Thymus (tissue), 11 donors: ENCODE data around the gene ZNF302. TPM values are rescaled to one million over a fixed set of nuclear protein-coding genes. Genes with fewer than 3 reads are reported as not detected.
"Not testable (repeated sequence)": the region's sequence is repeated elsewhere in the genome, so short reads cannot be mapped to it uniquely, and the experiment has no call there.

Experiments
- DNase-seq, 9 donors: peaks; one replicate each; pipeline ENCODE4 v3.0.0-alpha.2; 2013; ENCODE audit warnings: low spot score in 9 of 9, low read depth in 6 of 9, missing footprints in 1 of 9
- H3K27ac ChIP-seq, 2 donors: one replicate each; pipeline ENCODE4 v1.5.1; 2013; ENCODE audit warnings: control low read depth in 1 of 2, low read depth in 1 of 2, low read length in 1 of 2, mild to moderate bottlenecking in 1 of 2, moderate library complexity in 1 of 2
- H3K27me3 ChIP-seq, 2 donors: one replicate each; pipeline ENCODE4 v1.5.1; 2013; ENCODE audit warnings: low read length in 1 of 2; ENCODE audit not compliant: control insufficient read depth in 2 of 2, insufficient read depth in 1 of 2
- H3K36me3 ChIP-seq, 2 donors: one replicate each; pipeline ENCODE4 v1.5.1; 2013; ENCODE audit warnings: low read length in 1 of 2, mild to moderate bottlenecking in 1 of 2, moderate library complexity in 1 of 2; ENCODE audit not compliant: control insufficient read depth in 2 of 2, insufficient read depth in 2 of 2
- H3K4me1 ChIP-seq, 2 donors: one replicate each; pipeline ENCODE4 v1.5.1; 2013; ENCODE audit warnings: low read length in 2 of 2; ENCODE audit not compliant: control insufficient read depth in 2 of 2, insufficient read depth in 2 of 2
- H3K4me3 ChIP-seq, 2 donors: one replicate each; pipeline ENCODE4 v1.5.1; 2013; ENCODE audit warnings: low read length in 2 of 2, control low read depth in 1 of 2, mild to moderate bottlenecking in 1 of 2
- H3K9me3 ChIP-seq, 2 donors: one replicate each; pipeline ENCODE4 v1.5.1; 2013; ENCODE audit warnings: low read length in 1 of 2, mild to moderate bottlenecking in 1 of 2; ENCODE audit not compliant: control insufficient read depth in 2 of 2, insufficient read depth in 1 of 2
- WGBS: extraction: QIAGEN DNeasy Blood & Tissue Kit; methylation state at CpG from one replicate; pipeline ENCODE4 v1.1.7; 2013; 5-methylcytosine and 5-hydroxymethylcytosine counted together
- polyA plus RNA-seq: library from polyadenylated mRNA; stranded (reverse); fragments of 200-250 nt; gene quantifications from one replicate; pipeline ENCODE4 v1.2.3, GENCODE V29; 2013
- total RNA-seq: library from RNA; stranded (reverse); fragments of 120-200 nt; gene quantifications from one replicate; pipeline ENCODE4 v1.2.4, GENCODE V29; 2013
- donor health status: healthy.

The ZNF302 gene
- total and polyA plus RNA-seq, 2 donors = 32.7 to 44.4 TPM

DNA sequence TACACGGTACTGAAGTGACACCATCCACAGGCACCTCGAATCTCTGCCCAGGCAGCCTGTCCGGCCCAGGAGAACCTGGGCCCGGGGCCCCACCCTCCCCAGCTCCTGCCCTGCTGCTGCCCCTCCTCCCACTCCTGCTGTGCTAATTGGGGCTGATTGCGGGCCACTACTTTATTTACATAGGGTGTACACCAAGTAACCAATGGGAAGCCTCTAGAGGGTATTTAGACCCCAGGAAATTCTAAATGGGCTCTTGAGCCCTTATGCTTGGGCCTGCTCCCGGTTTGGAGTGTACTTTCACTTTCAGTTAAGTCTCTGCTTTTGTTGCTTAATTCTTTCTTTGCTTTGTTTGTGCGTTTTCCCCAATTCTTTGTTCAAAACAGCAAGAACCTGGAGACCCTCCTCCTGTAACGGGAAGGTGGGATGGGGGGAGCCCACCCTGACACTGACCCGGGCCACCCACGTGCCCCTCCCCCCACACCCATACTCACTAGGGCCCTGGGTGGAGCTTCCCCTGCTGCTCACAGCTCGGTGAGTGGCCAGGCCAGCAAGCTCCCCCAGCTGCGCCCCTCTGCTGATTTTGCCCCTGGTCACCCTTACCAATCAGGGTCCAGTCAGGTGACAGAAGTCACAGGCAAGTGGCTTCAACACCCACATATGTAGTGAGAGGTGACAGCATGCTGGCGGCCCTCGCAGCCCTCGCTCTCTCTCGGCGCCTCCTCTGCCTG lies 10.0 kb upstream of the ZNF302 start:
- 91% methylated on average over 17 of the region's 17 CpGs for WGBS
- H3K27me3 ChIP-seq = no peaks in the 10 kb centered on the region
- no peaks in the 10 kb centered on the region for H3K36me3 ChIP-seq
- no peak for DNase-seq
- no peak overlapping the region for H3K4me3 ChIP-seq
- H3K27ac ChIP-seq = no peak overlapping the region
- no peaks in the 10 kb centered on the region for H3K4me1 ChIP-seq
- H3K9me3 ChIP-seq = no peaks in the 10 kb centered on the region

DNA sequence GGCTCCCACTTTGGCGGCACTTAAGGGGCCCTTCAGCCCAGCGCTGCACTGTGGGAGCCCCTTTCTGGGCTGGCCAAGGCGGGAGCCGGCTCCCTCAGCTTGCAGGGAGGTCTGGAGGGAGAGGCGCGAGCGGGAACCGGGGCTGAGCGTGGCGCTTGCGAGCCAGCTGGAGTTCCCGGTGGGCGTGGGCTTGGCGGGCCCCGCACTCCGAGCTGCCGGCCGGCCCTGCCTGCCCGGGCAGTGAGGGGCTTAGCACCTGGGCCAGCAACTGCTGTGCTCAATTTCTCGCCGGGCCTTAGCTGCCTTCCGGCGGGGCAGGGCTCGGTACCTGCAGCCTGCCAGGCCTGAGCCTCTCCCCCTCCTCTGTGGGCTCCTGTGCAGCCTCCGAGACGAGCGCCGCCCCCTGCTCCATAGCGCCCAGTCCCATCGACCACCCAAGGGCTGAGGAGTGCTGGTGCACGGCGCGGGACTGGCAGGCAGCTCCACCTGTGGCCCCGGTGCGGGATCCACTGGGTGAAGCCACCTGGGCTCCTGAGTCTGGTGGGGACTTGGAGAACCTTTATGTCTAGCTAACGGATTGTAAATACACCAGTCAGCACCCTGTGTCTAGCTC lies 9.3 kb upstream of the ZNF302 start:
- H3K9me3 ChIP-seq, DNase-seq, H3K27ac ChIP-seq, H3K36me3 ChIP-seq, H3K27me3 ChIP-seq, H3K4me3 ChIP-seq, H3K4me1 ChIP-seq: not testable (repeated sequence)
- WGBS = 97% methylated on average over 36 of the region's 36 CpGs

DNA sequence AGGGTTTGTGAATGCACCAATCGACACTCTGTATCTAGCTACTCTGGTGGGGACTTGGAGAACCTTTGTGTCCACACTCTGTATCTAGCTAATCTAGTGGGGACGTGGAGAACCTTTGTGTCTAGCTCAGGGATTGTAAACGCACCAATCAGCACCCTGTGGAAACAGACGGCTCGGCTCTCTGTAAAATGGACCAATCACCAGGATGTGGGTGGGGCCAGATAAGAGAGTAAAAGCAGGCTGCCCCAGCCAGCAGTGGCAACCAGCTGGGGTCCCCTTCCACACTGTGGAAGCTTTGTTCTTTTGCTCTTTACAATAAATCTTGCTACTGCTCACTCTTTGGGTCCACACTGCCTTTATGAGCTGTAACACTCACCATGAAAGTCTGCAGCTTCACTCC lies 8.8 kb upstream of the ZNF302 start:
- not testable (repeated sequence) for H3K36me3 ChIP-seq, H3K27ac ChIP-seq, H3K4me3 ChIP-seq, H3K27me3 ChIP-seq, DNase-seq, H3K9me3 ChIP-seq, H3K4me1 ChIP-seq
- WGBS = 95% methylated on average over 5 of the region's 5 CpGs

DNA sequence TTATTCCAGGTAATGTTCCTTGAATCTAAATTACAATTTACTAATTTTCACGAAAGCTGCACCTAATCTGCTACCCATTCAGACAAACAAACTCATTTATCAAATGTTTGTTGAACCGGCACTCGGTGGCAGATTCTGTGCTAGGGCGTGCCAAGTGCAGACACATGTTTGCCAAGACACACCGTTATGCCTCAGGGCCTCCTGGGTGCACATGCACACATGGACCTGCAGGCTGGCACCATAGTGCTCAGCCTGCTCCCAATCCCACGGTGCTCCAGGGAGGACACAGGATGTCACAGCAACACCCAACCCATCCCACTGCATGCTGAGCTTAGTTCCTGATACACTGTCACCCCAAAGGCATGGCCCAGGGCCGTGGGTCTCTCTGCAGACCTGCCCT lies 8.2 kb upstream of the ZNF302 start:
- no peak for DNase-seq
- Histone ChIP-seq H3K36me3 (no peaks in the 10 kb centered on the region), H3K4me3 (no peak overlapping the region), H3K4me1 (no peaks in the 10 kb centered on the region), H3K9me3 (no peaks in the 10 kb centered on the region), H3K27ac (no peak overlapping the region), H3K27me3 (no peaks in the 10 kb centered on the region)
- WGBS = 92% methylated on average over 7 of the region's 7 CpGs

DNA sequence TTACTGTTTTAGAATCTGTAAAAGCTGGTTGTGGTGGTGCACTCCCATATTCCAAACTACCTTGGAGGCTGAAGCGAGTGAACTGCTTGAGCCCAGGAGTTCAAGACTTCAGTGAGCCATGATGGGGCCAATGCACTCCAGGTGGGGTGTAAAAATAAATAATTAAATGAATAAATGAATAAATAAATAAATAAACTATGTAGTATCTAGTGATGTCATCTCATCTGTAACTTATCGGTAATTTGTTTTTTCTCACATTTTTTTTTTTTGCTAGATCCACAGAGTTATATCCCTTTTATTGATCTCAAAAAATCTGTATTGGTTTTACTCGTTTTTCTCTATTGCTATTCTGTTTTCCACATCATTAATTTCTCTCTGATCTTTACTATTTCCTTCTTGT lies 5.5 kb upstream of the ZNF302 start:
- no peak overlapping the region for H3K27ac ChIP-seq
- no peaks in the 10 kb centered on the region for H3K9me3 ChIP-seq
- no peaks in the 10 kb centered on the region for H3K36me3 ChIP-seq
- H3K4me3 ChIP-seq = no peak overlapping the region
- peaks cover 0 to 2% of the 10 kb centered on the region in 2 donors for H3K27me3 ChIP-seq
- peaks cover 0 to 7% of the 10 kb centered on the region in 2 donors for H3K4me1 ChIP-seq
- WGBS = 98% methylated on average over 3 of the region's 3 CpGs
- no peak for DNase-seq

DNA sequence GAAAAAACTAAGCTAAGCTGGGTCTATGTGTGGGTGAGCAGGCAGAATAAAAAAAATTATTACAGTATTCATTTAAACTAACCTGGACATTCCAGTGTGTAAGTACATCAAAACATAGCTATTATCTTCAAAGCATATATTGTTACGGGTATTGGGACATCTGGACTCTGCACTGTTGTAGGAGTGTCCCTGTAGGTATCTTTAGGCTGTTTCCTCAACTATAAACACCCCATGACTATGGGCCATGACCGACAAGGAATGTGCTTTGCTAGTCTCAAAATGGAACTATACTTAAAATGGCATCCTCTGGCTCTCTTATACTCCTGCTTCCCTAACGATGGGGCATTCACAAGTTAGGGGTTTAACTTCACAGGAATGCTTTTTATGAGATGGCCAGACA lies 3.9 kb upstream of the ZNF302 start:
- Histone ChIP-seq H3K27ac (no peak overlapping the region), H3K9me3 (no peaks in the 10 kb centered on the region), H3K27me3 (peaks cover 0 to 2% of the 10 kb centered on the region in 2 donors), H3K36me3 (no peaks in the 10 kb centered on the region), H3K4me1 (peaks cover 4 to 13% of the 10 kb centered on the region in 2 donors), H3K4me3 (no peak overlapping the region)
- WGBS = 91% methylated on average over 3 of the region's 3 CpGs
- no peak for DNase-seq

DNA sequence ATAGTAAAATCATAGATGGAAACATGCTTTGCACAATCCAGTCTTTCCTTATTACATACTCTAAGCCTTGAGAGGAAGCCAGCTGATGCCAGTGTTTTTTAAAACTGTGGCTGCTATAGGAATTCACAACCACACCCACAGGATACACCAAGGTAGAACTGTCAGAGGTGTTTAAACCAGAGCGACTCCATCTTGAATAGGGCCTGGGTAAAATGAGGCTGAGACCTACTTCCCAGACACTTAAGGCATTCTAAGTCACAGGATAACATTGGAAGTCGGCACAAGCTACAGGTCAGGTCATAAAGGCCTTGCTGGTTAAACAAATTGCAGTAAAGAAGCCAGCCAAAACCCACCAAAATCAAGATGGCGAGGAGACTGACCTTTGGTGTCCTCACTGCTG lies 2.2 kb upstream of the ZNF302 start:
- H3K36me3 ChIP-seq = peaks cover 9 to 12% of the 10 kb centered on the region in 2 donors
- no peak overlapping the region for H3K4me3 ChIP-seq
- peaks cover 0 to 2% of the 10 kb centered on the region in 2 donors for H3K9me3 ChIP-seq
- DNase-seq = no peak
- H3K27ac ChIP-seq = no peak overlapping the region
- 97% methylated on average over 3 of the region's 3 CpGs for WGBS
- peaks cover 0 to 2% of the 10 kb centered on the region in 2 donors for H3K27me3 ChIP-seq
- peaks cover 5 to 13% of the 10 kb centered on the region in 2 donors for H3K4me1 ChIP-seq

DNA sequence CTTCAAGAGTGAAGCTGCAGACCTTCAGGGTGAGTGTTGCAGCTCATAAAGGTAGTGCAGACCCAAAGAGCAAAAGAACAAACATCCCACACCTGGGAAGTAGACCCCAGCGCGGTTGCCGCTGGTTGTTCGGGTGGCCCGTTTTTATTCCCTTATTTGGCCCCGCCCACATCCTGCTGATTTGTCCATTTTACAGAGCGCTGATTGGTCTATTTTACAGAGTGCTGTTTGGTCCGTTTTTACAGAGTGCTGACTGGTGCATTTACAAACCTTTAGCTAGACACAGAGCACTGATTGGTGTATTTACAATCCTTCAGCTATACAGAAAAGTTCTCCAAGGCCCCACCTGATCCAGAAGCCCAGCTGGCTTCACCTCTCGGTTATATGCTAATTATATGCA lies 1.6 kb upstream of the ZNF302 start:
- H3K4me1 ChIP-seq = peaks cover 5 to 13% of the 10 kb centered on the region in 2 donors
- 97% methylated on average over 9 of the region's 9 CpGs for WGBS

DNA sequence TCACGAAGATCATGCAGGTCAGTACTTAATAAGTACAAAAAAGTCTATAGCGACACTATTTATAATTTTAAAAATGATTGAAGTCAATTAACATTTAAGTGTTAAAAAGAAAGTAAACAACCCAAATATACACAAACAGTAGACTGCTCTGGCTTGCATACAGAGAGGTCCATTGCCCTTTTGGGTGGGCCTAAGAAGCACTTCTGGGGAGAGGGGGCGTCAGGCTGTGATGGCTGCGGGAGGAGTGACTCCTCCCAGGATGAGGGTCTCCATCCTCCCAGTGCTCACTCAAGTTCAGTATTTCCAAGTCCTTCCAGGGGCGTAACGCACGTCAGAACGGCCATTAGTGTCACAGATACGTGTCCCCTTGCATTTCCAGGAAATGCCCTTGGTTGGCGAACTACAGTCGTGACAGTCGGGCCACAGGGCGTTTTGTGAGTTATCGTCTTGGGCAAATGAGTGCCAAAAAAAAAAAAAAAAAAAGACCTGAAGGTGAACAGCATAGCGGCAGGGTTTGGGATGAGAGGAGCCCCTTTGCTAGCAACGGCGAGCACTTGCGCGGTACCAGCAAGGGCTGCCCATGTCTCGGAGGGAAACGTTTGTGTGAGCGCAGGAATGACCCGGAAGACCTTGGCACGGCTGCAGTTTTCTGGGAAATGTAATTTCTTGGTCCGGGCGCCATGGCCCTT lies 637 bp upstream of the ZNF302 start, which contains the start of gene SCGB2B2:
TSS of gene SCGB2B2 (minus strand) at position 463 of the 689 bp plus-strand sequence. CDS start 82,596 bp downstream, outside the sequence.
- H3K36me3 ChIP-seq = peaks cover 12 to 18% of the 10 kb centered on the region in 2 donors
- peaks cover 0 to 2% of the 10 kb centered on the region in 2 donors for H3K27me3 ChIP-seq
- DNase-seq = peak in 5 of 9 donors; percentile 72 to 95 (median 83)
- 6% methylated on average over 26 of the region's 26 CpGs for WGBS
- peaks cover 5 to 13% of the 10 kb centered on the region in 2 donors for H3K4me1 ChIP-seq
- peaks cover 0 to 4% of the 10 kb centered on the region in 2 donors for H3K9me3 ChIP-seq
- H3K27ac ChIP-seq = peak within 1 kb of the TSS; percentile 93 to 95
- peak within 1 kb of the TSS; percentile 63 to 83 for H3K4me3 ChIP-seq

More for the DNA sequence above, 1.6 kb upstream of the ZNF302 start:
- H3K9me3 ChIP-seq = peaks cover 0 to 2% of the 10 kb centered on the region in 2 donors
- no peak overlapping the region for H3K27ac ChIP-seq
- DNase-seq = no peak
- H3K4me3 ChIP-seq = no peak overlapping the region
- H3K36me3 ChIP-seq = peaks cover 9 to 12% of the 10 kb centered on the region in 2 donors
- peaks cover 0 to 2% of the 10 kb centered on the region in 2 donors for H3K27me3 ChIP-seq
